GM21367 (cell line): ENCODE data around the gene TMEM115.

Experiments used
- ATAC-seq: cut with Tn5 transposase; IDR thresholded peaks from one replicate; pipeline ENCODE4 v1.9.1; 2021; ENCODE audit not compliant: unreplicated experiment

The TMEM115 gene

GRCh38 chr3:50353245-50354004, 5.9 kb downstream of the TMEM115 start:
- no peak for ATAC-seq

GRCh38 chr3:50352781-50353180, 6.5 kb downstream of the TMEM115 start:
- no peak for ATAC-seq

GRCh38 chr3:50351323-50351697, 8.0 kb downstream of the TMEM115 start:
- ATAC-seq, result no peak

GRCh38 chr3:50350527-50351322, 8.6 kb downstream of the TMEM115 start, which contains the start of the genes CYB561D2 and NPRL2:
Gene CYB561D2 (plus strand): TSS chr3:50350862. CDS start chr3:50351434, 572 bp downstream.
Gene NPRL2 (minus strand): TSS chr3:50350775. CDS start chr3:50350652, 123 bp downstream.
- ATAC-seq, result peak; percentile 57

- no peak for ATAC-seq
Measured at GRCh38 chr3:50350213-50350526, 9.2 kb downstream of the TMEM115 start.

- no peak for ATAC-seq
Measured at GRCh38 chr3:50347187-50347813, 12.0 kb downstream of the TMEM115 start.

- ATAC-seq, result no peak
Measured at GRCh38 chr3:50345586-50346234, 13.6 kb downstream of the TMEM115 start, which contains the start of gene ZMYND10. Gene ZMYND10 (minus strand): TSS chr3:50345732. CDS start chr3:50345579, 153 bp downstream.

- no peak for ATAC-seq
Measured at GRCh38 chr3:50345008-50345407, 14.3 kb downstream of the TMEM115 start.

GRCh38 chr3:50342813-50343633, 16.3 kb downstream of the TMEM115 start:
- no peak for ATAC-seq

- no peak for ATAC-seq
Measured at GRCh38 chr3:50341996-50342650, 17.2 kb downstream of the TMEM115 start.

GRCh38 chr3:50341537-50341936, 17.8 kb downstream of the TMEM115 start:
- ATAC-seq, result no peak

GRCh38 chr3:50340448-50341329, 18.6 kb downstream of the TMEM115 start, which contains the start of gene RASSF1:
Gene RASSF1 (minus strand): TSS chr3:50340836. CDS start chr3:50340805, 31 bp downstream.
- ATAC-seq, result no peak

GRCh38 chr3:50340147-50340447, 19.2 kb downstream of the TMEM115 start:
- ATAC-seq, result no peak

- no peak for ATAC-seq
Measured at GRCh38 chr3:50339485-50340146, 19.7 kb downstream of the TMEM115 start.

- no peak for ATAC-seq
Measured at GRCh38 chr3:50338965-50339364, 20.4 kb downstream of the TMEM115 start.

GRCh38 chr3:50337175-50337861, 22.0 kb downstream of the TMEM115 start:
- ATAC-seq, result peak; percentile 68

GRCh38 chr3:50336452-50337174, 22.7 kb downstream of the TMEM115 start:
- ATAC-seq, result peak; percentile 24
